ENCODE measurements around the gene MICOS13.

Gene MICOS13

DNA sequence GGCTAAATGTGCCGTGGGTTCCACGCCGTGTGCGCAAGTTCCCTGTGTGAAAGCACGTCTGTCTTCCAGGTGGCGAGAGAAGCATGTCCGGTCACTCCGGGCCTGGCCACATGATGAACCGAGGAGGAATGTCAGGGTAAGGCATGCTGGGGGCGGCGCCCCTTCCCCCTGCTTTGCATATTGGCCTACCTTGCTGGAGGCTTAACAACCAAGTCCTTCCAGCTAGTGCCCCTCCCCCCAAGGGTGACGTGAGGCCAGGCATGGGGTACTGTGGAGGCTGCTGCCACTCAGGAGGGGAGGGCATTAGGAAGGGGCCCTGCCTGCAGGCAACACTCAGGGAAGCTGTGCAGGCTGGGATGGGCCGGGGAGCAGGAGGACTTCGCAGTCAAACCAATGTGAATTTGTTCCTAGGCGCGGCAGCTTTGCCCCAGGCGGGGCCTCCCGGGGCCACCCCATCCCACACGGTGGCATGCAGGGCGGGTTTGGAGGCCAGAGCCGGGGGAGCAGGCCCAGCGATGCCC is 12.5 kb downstream of the MICOS13 start:
- Histone ChIP-seq H3K4me1 (ENCODE audit: low read length) (no peaks in the 10 kb centered on the region), H3K9me3 (replicated peaks; ENCODE audit: insufficient read depth, low read length) (no peaks in the 10 kb centered on the region), H3K27ac (ENCODE audit: low read length) (no peak overlapping the region), H3F3A (ENCODE audit: insufficient read depth, low read length) (peaks cover 3% of the 10 kb centered on the region; the same call in 1 of the 2 replicates), H3K4me2 (ENCODE audit: low read depth, low read length) (no peak overlapping the region), H3K9me2 (replicated peaks; ENCODE audit: insufficient read depth, low read length) (no peaks in the 10 kb centered on the region), H3K79me2 (ENCODE audit: low read length) (peaks cover 16% of the 10 kb centered on the region), H3K4me3 (ENCODE audit: low read length) (no peak overlapping the region), H3K27me3 (replicated peaks; ENCODE audit: insufficient read depth, low read length) (no peaks in the 10 kb centered on the region), H3K9ac (ENCODE audit: low read length) (no peak overlapping the region), H4K20me1 (ENCODE audit: insufficient read depth, low read length) (no peaks in the 10 kb centered on the region), H3K36me3 (replicated peaks; ENCODE audit: insufficient read depth, low read length) (peaks cover 29% of the 10 kb centered on the region), H2AFZ (ENCODE audit: low read length) (no peak overlapping the region)
- no peak for DNase-seq
- TF ChIP-seq EZH2phosphoT487 (IDR thresholded peaks at IDR 0.05; ENCODE audit: low read length), result no peak
- TF ChIP-seq, protein P1, sequence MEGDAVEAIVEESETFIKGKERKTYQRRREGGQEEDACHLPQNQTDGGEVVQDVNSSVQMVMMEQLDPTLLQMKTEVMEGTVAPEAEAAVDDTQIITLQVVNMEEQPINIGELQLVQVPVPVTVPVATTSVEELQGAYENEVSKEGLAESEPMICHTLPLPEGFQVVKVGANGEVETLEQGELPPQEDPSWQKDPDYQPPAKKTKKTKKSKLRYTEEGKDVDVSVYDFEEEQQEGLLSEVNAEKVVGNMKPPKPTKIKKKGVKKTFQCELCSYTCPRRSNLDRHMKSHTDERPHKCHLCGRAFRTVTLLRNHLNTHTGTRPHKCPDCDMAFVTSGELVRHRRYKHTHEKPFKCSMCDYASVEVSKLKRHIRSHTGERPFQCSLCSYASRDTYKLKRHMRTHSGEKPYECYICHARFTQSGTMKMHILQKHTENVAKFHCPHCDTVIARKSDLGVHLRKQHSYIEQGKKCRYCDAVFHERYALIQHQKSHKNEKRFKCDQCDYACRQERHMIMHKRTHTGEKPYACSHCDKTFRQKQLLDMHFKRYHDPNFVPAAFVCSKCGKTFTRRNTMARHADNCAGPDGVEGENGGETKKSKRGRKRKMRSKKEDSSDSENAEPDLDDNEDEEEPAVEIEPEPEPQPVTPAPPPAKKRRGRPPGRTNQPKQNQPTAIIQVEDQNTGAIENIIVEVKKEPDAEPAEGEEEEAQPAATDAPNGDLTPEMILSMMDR (IDR thresholded peaks at IDR 0.05; ENCODE audit: low read length), result no peak
- no peak for TF ChIP-seq EZH2 (optimal IDR thresholded peaks at IDR 0.05; ENCODE audit: low read depth, low read length)

DNA sequence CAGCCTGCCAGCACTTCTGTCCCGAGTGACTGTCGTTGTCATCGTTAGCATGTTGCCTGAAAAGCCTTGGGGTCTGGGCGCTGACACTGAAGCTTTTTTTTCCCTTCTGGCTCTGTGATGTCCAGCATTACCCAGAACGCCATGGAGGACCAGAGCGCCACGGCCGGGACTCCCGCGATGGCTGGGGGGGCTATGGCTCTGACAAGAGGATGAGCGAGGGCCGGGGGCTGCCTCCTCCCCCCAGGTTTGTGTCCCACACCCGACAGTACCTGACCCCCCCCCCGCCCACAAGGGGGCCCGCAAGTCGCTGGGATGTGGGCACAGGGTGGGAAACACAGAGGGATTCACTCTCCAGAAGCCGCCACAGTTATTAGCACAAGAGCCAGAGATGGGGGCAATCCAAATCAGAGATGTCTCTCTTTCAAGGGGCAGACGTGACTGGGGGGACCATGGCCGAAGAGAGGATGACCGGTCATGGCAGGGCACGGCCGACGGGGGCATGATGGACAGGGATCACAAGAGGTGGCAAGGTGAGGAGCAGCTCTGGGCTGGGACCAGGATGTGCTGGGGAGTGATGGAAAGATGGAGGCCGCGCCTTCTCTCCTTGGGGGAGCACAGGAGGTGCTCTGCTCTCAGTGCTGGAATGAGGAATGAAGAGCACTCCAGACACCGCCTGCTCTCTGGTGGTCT is 13.2 kb downstream of the MICOS13 start:
- Histone ChIP-seq H3K36me3 (replicated peaks; ENCODE audit: insufficient read depth, low read length) (peaks cover 29% of the 10 kb centered on the region), H3K9ac (ENCODE audit: low read length) (no peak overlapping the region), H3K9me2 (replicated peaks; ENCODE audit: insufficient read depth, low read length) (no peaks in the 10 kb centered on the region), H3K4me3 (ENCODE audit: low read length) (no peak overlapping the region), H3K27ac (ENCODE audit: low read length) (no peak overlapping the region), H3K4me1 (ENCODE audit: low read length) (no peaks in the 10 kb centered on the region), H3F3A (ENCODE audit: insufficient read depth, low read length) (peaks cover 3% of the 10 kb centered on the region; the same call in 1 of the 2 replicates), H3K4me2 (ENCODE audit: low read depth, low read length) (no peak overlapping the region), H3K9me3 (replicated peaks; ENCODE audit: insufficient read depth, low read length) (no peaks in the 10 kb centered on the region), H4K20me1 (ENCODE audit: insufficient read depth, low read length) (no peaks in the 10 kb centered on the region), H2AFZ (ENCODE audit: low read length) (no peak overlapping the region), H3K79me2 (ENCODE audit: low read length) (peaks cover 16% of the 10 kb centered on the region), H3K27me3 (replicated peaks; ENCODE audit: insufficient read depth, low read length) (no peaks in the 10 kb centered on the region)
- TF ChIP-seq, protein P1 (IDR thresholded peaks at IDR 0.05; ENCODE audit: low read length), result no peak
- no peak for TF ChIP-seq EZH2 (optimal IDR thresholded peaks at IDR 0.05; ENCODE audit: low read depth, low read length)
- no peak for TF ChIP-seq EZH2phosphoT487 (IDR thresholded peaks at IDR 0.05; ENCODE audit: low read length)
- no peak for DNase-seq

DNA sequence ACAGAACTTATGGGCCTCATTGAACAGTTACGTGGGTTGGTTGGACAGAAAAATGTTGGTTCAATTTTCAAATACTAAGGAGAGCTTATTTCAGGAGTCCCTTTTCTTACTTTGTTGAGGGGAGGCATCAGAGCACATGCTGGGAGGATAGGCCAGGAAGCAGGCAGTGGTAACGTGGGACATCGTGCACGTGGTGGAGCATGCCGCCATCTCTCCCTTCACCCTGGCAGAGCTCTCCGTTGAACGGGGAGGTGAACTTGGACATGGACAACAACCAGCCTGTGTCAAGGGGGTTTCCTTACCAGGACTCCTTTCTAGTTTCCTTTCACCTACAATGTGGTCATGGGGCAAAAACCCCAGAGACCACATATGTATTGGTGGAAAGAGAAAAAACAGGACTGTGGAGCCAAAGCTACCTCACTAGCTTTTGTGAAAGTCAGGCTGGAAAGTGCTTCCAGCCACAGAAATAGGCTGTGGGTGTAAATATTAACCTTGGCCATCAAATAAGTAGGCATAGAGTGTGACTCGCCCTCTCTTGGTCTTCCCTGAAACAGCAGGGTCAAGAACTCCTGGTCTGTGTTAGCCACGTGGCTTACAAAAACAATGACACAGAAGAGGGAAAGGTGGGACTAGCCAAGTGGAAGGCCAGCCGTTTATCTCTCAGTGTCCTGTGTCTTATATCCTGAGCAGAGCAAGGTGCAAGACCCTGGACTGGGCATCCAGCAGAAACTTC is 14.4 kb downstream of the MICOS13 start:
- no peaks in the 10 kb centered on the region for H3K9me3 ChIP-seq (replicated peaks; ENCODE audit: insufficient read depth, low read length)
- no peak overlapping the region for H3K9ac ChIP-seq (ENCODE audit: low read length)
- H3K79me2 ChIP-seq (ENCODE audit: low read length), result peaks cover 22% of the 10 kb centered on the region
- H3K27me3 ChIP-seq (replicated peaks; ENCODE audit: insufficient read depth, low read length), result no peaks in the 10 kb centered on the region
- no peak overlapping the region for H3K4me2 ChIP-seq (ENCODE audit: low read depth, low read length)
- peaks cover 3% of the 10 kb centered on the region; the same call in 1 of the 2 replicates for H3F3A ChIP-seq (ENCODE audit: insufficient read depth, low read length)
- H3K27ac ChIP-seq (ENCODE audit: low read length), result no peak overlapping the region
- no peaks in the 10 kb centered on the region for H4K20me1 ChIP-seq (ENCODE audit: insufficient read depth, low read length)
- no peak for DNase-seq
- TF ChIP-seq EZH2 (optimal IDR thresholded peaks at IDR 0.05; ENCODE audit: low read depth, low read length) (no peak), EZH2phosphoT487 (IDR thresholded peaks at IDR 0.05; ENCODE audit: low read length) (no peak)
- TF ChIP-seq, protein P1 (IDR thresholded peaks at IDR 0.05; ENCODE audit: low read length), result no peak
- H3K9me2 ChIP-seq (replicated peaks; ENCODE audit: insufficient read depth, low read length), result no peaks in the 10 kb centered on the region
- H2AFZ ChIP-seq (ENCODE audit: low read length), result no peak overlapping the region
- peaks cover 35% of the 10 kb centered on the region for H3K36me3 ChIP-seq (replicated peaks; ENCODE audit: insufficient read depth, low read length)
- no peak overlapping the region for H3K4me3 ChIP-seq (ENCODE audit: low read length)
- no peaks in the 10 kb centered on the region for H3K4me1 ChIP-seq (ENCODE audit: low read length)
